Fibroblast of lung (primary cell): Measurements from ENCODE around the gene GID8. TPM values are rescaled to one million over a fixed set of nuclear protein-coding genes. Genes with fewer than 3 reads are reported as not detected.

Experiments used
- DNase-seq, 2 donors: peaks; one replicate each; pipeline versions ENCODE4 v3.0.0 to v3.0.0-alpha.2; 2010; ENCODE audit warnings: low read depth in 2 of 2
- H2AFZ ChIP-seq: 2 replicates; pipeline ENCODE4 v1.5.1; 2012; ENCODE audit warnings: low read length, control low read depth, inconsistent platforms
- H3K27ac ChIP-seq: 2 replicates; pipeline ENCODE4 v1.5.1; 2011; ENCODE audit warnings: low read length, control low read depth; ENCODE audit not compliant: insufficient read depth
- H3K27me3 ChIP-seq: 2 replicates; pipeline ENCODE4 v1.5.1; 2011; ENCODE audit warnings: mild to moderate bottlenecking, low read length; ENCODE audit not compliant: control insufficient read depth, insufficient read depth
- H3K36me3 ChIP-seq: 2 replicates; pipeline ENCODE4 v1.5.1; 2011; ENCODE audit warnings: low read length; ENCODE audit not compliant: control insufficient read depth, insufficient read depth
- H3K4me1 ChIP-seq: 2 replicates; pipeline ENCODE4 v1.5.1; 2011; ENCODE audit warnings: low read length; ENCODE audit not compliant: control insufficient read depth, insufficient read depth; ENCODE audit errors: extremely low read depth
- H3K4me2 ChIP-seq: 2 replicates; pipeline ENCODE4 v1.5.1; 2011; ENCODE audit warnings: low read length, control low read depth; ENCODE audit not compliant: insufficient read depth; ENCODE audit errors: extremely low read depth
- H3K4me3 ChIP-seq, 4 experiments: fragments of 200-600 bp in 1 of 4; sonication (generic) in 1 of 4; replicated peaks in 1 of 4; 2 replicates each; pipeline ENCODE4 v1.5.1; 2011 to 2016; ENCODE audit warnings: low read length in 4 of 4, low read depth in 3 of 4, mild to moderate bottlenecking in 3 of 4, control low read depth in 2 of 4, inconsistent platforms in 1 of 4, mixed read lengths in 1 of 4; ENCODE audit not compliant: insufficient read depth in 1 of 4; ENCODE audit errors: control extremely low read depth in 1 of 4
- H3K79me2 ChIP-seq: 2 replicates; pipeline ENCODE4 v1.5.1; 2012; ENCODE audit warnings: mild to moderate bottlenecking, low read length, inconsistent platforms; ENCODE audit not compliant: control insufficient read depth, insufficient read depth
- H3K9ac ChIP-seq: 2 replicates; pipeline ENCODE4 v1.5.1; 2011; ENCODE audit warnings: mild to moderate bottlenecking, low read length, control low read depth; ENCODE audit not compliant: insufficient read depth
- H3K9me3 ChIP-seq: 2 replicates; pipeline ENCODE4 v1.5.1; 2012; ENCODE audit warnings: low read depth, low read length; ENCODE audit not compliant: control insufficient read depth, insufficient read depth
- H4K20me1 ChIP-seq: 2 replicates; pipeline ENCODE4 v1.5.1; 2011; ENCODE audit warnings: low read length; ENCODE audit not compliant: control insufficient read depth, insufficient read depth; ENCODE audit errors: extremely low read depth
- EZH2 ChIP-seq: IDR thresholded peaks from 2 replicates; pipeline ENCODE4 v1.5.1; 2012; ENCODE audit warnings: low read length, control low read depth, mild to moderate bottlenecking; ENCODE audit errors: missing control alignments
- polyA plus RNA-seq, 2 donors: library from polyadenylated mRNA; depleted of rRNA in 1 of 2; stranded (reverse) in 1 of 2; unstranded in 1 of 2; fragments of >200 nt; gene quantifications; 2 replicates each; pipeline ENCODE4 v1.2.1, GENCODE V29; 2011 to 2012; ENCODE audit warnings: missing spikeins in 1 of 2
- total RNA-seq: library from RNA; depleted of rRNA; stranded (reverse); fragments of >200 nt; gene quantifications from 2 replicates; pipeline ENCODE4 v1.2.1, GENCODE V29; 2014
- TF ChIP-seq, protein P1 (sequence below), 2 donors: IDR thresholded peaks in 1 of 2; conservative IDR thresholded peaks in 1 of 2; 1 replicate in 1 of 2; 2 replicates in 1 of 2; pipeline ENCODE4 v1.5.1; 2011 to 2012; ENCODE audit warnings: low read length in 2 of 2, control low read depth in 1 of 2, inconsistent platforms in 1 of 2, low read depth in 1 of 2, mild to moderate bottlenecking in 1 of 2

Gene GID8
- total and polyA plus RNA-seq, 2 donors (not counting 1 experiment from before 2014, with no cell fraction given) = 23.0 to 33.9 TPM

DNA sequence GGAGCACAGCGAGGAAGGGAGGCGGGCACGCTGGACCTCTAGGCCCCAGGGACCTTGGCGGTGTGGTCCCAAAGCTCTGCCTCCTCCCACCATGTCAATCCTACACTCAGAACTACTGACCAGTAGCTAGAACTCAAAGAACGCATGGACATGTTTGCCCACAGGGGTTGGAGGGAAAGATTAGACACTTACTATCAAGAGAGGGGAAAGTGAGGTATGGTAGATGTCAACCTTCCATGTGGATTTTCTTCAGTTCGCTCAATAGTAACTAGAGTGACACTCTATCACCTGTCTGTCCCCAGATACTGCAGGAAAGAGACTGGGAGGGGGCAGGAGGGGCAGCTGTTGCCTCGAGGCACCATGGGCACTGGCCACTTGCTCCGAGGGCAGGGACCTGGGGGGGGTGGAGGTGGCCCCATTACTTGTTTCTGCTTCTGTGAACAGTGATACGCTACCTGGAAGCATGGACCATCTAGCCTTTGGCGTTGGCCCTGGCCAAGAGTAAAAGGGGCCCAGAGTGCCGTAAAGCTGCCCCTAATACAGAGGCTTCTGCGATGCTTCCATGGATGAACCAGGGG lies 10.7 kb upstream of the GID8 start:
- H3K4me2 ChIP-seq = peak overlapping the region; percentile 97
- H3K36me3 ChIP-seq = no peaks in the 10 kb centered on the region
- peaks cover 9% of the 10 kb centered on the region for H4K20me1 ChIP-seq
- H3K27ac ChIP-seq = no peak overlapping the region
- peaks cover 16% of the 10 kb centered on the region for H3K4me1 ChIP-seq
- no peaks in the 10 kb centered on the region for H3K9me3 ChIP-seq
- DNase-seq = no peak
- peaks cover 93% of the 10 kb centered on the region for H3K79me2 ChIP-seq
- peak overlapping the region; percentile 65 to 93 (median 90) for H3K4me3 ChIP-seq
- H3K9ac ChIP-seq = no peak overlapping the region
- H3K27me3 ChIP-seq = no peaks in the 10 kb centered on the region
- TF ChIP-seq, protein P1, sequence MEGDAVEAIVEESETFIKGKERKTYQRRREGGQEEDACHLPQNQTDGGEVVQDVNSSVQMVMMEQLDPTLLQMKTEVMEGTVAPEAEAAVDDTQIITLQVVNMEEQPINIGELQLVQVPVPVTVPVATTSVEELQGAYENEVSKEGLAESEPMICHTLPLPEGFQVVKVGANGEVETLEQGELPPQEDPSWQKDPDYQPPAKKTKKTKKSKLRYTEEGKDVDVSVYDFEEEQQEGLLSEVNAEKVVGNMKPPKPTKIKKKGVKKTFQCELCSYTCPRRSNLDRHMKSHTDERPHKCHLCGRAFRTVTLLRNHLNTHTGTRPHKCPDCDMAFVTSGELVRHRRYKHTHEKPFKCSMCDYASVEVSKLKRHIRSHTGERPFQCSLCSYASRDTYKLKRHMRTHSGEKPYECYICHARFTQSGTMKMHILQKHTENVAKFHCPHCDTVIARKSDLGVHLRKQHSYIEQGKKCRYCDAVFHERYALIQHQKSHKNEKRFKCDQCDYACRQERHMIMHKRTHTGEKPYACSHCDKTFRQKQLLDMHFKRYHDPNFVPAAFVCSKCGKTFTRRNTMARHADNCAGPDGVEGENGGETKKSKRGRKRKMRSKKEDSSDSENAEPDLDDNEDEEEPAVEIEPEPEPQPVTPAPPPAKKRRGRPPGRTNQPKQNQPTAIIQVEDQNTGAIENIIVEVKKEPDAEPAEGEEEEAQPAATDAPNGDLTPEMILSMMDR (conservative IDR thresholded peaks at IDR 0.05 in 1 of 2, IDR thresholded peaks at IDR 0.05 in 1 of 2; ENCODE audit: low read depth in 1 of 2, low read length in 2 of 2) = no peak
- no peak for TF ChIP-seq EZH2
- H2AFZ ChIP-seq = no peak overlapping the region

DNA sequence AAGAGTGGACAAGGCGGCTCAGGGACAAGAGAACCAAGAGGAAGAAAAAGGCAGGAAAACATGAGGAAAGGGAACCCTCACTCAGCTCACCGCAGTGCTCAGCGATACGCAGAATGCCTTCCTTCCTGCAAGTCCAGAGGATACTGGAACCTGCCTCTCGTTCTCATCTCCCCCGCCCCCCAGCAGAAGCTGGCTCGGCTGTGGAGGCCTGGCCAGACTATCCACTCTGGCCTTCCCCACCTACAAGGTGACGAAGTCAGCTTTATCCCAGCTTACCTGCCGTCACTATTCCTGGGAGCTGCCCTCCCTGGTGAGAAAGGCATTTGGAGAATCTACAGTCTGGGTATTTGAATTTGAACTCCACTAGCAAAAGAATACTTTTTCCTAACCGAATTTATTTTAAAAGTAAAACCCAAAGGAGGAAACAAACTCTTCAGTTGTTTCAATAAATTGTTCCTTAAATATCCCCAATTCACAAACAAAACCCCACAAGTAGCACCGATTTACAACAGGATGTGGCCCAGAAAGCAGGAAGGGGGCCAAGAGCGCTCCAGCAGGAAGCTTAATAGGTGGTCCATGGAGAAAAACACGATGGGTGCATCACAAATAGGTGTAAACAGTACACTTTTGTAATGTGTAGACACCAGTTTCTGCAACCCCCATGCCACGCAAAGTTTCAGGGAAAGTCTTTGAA lies 9.6 kb upstream of the GID8 start:
- no peak overlapping the region for H2AFZ ChIP-seq
- H3K36me3 ChIP-seq = no peaks in the 10 kb centered on the region
- H3K79me2 ChIP-seq = peaks cover 93% of the 10 kb centered on the region
- TF ChIP-seq, protein P1 (conservative IDR thresholded peaks at IDR 0.05 in 1 of 2, IDR thresholded peaks at IDR 0.05 in 1 of 2; ENCODE audit: low read depth in 1 of 2, low read length in 2 of 2) = no peak
- no peak for TF ChIP-seq EZH2
- H3K4me1 ChIP-seq = peaks cover 13% of the 10 kb centered on the region
- no peaks in the 10 kb centered on the region for H3K27me3 ChIP-seq
- H3K9ac ChIP-seq = peak overlapping the region; percentile 62
- peak overlapping the region; percentile 90 for H3K4me2 ChIP-seq
- DNase-seq = no peak
- peaks cover 3% of the 10 kb centered on the region for H4K20me1 ChIP-seq
- H3K4me3 ChIP-seq = peak overlapping the region; percentile 53 to 64 (median 54)
- H3K27ac ChIP-seq = peak overlapping the region; percentile 52
- no peaks in the 10 kb centered on the region for H3K9me3 ChIP-seq

DNA sequence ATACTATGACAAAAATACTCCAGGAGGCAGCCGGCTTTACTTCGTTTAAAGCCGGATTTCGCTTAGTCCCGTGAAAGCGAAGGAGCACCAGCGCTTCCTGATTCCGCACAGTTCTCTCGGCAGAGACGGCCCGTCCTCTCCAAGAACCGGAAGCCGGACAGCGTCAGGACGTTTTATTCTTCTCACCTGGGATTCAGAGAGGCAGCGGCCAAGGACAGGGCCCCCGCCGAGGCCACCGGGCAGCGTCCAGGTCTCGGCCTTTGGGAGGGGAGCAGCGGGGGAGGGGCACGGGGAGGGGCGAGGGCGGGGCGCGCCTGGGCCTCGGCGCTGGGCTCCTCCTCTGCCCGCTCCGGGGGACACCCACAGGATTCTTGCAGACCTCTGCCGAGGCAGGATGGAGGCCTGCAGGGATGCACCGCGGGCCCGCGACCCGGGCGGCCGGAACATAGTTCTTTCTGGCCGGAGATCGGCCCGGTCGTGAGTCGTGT lies 8.9 kb upstream of the GID8 start:
- Histone ChIP-seq H2AFZ (no peak overlapping the region), H3K79me2 (peaks cover 93% of the 10 kb centered on the region), H3K4me2 (peak overlapping the region; percentile 90), H3K27ac (peak overlapping the region; percentile 52), H4K20me1 (peaks cover 3% of the 10 kb centered on the region), H3K4me3 (peak overlapping the region; percentile 53 to 64 (median 54)), H3K27me3 (no peaks in the 10 kb centered on the region), H3K36me3 (no peaks in the 10 kb centered on the region), H3K4me1 (peaks cover 13% of the 10 kb centered on the region), H3K9ac (peak overlapping the region; percentile 62), H3K9me3 (no peaks in the 10 kb centered on the region)
- DNase-seq = peak; percentile 38 to 56
- TF ChIP-seq EZH2 = no peak
